Measurements from ENCODE around the gene PARD3B.

GRCh38 chr2:204885747-204886146, 340.5 kb downstream of the PARD3B start:
- no peak for TF ChIP-seq CTCF (IDR thresholded peaks at IDR 0.05)
- TF ChIP-seq POLR2A (IDR thresholded peaks at IDR 0.05): no peak
